ENCODE measurements around the gene GPR160. TPM values are rescaled to one million over a fixed set of nuclear protein-coding genes. Genes with fewer than 3 reads are reported as not detected.
A peak's percentile ranks its signal among the peaks of the same experiment; 100 is the strongest.

The GPR160 gene
- total and polyA plus RNA-seq, 10 of the 15 experiments (the other 5 are each of a cell fraction or from before 2014, with no cell fraction given), result 1.2 to 57.7 (median 30.9) TPM

DNA sequence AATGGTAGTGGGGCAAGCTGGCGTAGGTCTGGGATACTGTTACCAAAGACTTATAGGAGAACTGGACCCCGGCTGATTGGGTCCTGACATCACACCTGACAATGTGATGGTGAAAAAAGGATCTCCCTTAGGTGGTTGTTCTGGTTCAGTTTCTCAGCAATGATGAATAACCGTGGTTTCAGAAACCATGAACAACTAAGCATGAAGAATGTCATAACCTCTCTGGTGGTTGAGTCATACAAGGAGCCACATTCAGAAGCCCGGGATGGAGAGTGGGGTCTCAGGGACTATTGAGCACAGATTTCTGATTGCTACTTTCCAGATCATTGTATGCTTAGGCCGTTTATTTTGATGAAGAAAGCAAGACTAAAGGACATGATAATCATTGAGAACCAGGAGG is 17.4 kb downstream of the GPR160 start (continued):
- TF ChIP-seq, protein P1, sequence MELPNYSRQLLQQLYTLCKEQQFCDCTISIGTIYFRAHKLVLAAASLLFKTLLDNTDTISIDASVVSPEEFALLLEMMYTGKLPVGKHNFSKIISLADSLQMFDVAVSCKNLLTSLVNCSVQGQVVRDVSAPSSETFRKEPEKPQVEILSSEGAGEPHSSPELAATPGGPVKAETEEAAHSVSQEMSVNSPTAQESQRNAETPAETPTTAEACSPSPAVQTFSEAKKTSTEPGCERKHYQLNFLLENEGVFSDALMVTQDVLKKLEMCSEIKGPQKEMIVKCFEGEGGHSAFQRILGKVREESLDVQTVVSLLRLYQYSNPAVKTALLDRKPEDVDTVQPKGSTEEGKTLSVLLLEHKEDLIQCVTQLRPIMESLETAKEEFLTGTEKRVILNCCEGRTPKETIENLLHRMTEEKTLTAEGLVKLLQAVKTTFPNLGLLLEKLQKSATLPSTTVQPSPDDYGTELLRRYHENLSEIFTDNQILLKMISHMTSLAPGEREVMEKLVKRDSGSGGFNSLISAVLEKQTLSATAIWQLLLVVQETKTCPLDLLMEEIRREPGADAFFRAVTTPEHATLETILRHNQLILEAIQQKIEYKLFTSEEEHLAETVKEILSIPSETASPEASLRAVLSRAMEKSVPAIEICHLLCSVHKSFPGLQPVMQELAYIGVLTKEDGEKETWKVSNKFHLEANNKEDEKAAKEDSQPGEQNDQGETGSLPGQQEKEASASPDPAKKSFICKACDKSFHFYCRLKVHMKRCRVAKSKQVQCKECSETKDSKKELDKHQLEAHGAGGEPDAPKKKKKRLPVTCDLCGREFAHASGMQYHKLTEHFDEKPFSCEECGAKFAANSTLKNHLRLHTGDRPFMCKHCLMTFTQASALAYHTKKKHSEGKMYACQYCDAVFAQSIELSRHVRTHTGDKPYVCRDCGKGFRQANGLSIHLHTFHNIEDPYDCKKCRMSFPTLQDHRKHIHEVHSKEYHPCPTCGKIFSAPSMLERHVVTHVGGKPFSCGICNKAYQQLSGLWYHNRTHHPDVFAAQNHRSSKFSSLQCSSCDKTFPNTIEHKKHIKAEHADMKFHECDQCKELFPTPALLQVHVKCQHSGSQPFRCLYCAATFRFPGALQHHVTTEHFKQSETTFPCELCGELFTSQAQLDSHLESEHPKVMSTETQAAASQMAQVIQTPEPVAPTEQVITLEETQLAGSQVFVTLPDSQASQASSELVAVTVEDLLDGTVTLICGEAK (IDR thresholded peaks at IDR 0.05; ENCODE audit: borderline replicate concordance), result no peak
- no peak for TF ChIP-seq SREBF1 (IDR thresholded peaks at IDR 0.05; ENCODE audit: low read length)
- no peak for TF ChIP-seq KLF5 (IDR thresholded peaks at IDR 0.05; ENCODE audit: partially characterized antibody)
- TF ChIP-seq, protein P2, sequence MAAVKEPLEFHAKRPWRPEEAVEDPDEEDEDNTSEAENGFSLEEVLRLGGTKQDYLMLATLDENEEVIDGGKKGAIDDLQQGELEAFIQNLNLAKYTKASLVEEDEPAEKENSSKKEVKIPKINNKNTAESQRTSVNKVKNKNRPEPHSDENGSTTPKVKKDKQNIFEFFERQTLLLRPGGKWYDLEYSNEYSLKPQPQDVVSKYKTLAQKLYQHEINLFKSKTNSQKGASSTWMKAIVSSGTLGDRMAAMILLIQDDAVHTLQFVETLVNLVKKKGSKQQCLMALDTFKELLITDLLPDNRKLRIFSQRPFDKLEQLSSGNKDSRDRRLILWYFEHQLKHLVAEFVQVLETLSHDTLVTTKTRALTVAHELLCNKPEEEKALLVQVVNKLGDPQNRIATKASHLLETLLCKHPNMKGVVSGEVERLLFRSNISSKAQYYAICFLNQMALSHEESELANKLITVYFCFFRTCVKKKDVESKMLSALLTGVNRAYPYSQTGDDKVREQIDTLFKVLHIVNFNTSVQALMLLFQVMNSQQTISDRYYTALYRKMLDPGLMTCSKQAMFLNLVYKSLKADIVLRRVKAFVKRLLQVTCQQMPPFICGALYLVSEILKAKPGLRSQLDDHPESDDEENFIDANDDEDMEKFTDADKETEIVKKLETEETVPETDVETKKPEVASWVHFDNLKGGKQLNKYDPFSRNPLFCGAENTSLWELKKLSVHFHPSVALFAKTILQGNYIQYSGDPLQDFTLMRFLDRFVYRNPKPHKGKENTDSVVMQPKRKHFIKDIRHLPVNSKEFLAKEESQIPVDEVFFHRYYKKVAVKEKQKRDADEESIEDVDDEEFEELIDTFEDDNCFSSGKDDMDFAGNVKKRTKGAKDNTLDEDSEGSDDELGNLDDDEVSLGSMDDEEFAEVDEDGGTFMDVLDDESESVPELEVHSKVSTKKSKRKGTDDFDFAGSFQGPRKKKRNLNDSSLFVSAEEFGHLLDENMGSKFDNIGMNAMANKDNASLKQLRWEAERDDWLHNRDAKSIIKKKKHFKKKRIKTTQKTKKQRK (IDR thresholded peaks at IDR 0.05; ENCODE audit: low read depth, low read length), result no peak
- no peak for TF ChIP-seq BMI1 (IDR thresholded peaks at IDR 0.05; ENCODE audit: borderline replicate concordance)
- TF ChIP-seq MEF2B (IDR thresholded peaks at IDR 0.05; ENCODE audit: partially characterized antibody, poor library complexity, severe bottlenecking), result no peak
- TF ChIP-seq, protein P3, sequence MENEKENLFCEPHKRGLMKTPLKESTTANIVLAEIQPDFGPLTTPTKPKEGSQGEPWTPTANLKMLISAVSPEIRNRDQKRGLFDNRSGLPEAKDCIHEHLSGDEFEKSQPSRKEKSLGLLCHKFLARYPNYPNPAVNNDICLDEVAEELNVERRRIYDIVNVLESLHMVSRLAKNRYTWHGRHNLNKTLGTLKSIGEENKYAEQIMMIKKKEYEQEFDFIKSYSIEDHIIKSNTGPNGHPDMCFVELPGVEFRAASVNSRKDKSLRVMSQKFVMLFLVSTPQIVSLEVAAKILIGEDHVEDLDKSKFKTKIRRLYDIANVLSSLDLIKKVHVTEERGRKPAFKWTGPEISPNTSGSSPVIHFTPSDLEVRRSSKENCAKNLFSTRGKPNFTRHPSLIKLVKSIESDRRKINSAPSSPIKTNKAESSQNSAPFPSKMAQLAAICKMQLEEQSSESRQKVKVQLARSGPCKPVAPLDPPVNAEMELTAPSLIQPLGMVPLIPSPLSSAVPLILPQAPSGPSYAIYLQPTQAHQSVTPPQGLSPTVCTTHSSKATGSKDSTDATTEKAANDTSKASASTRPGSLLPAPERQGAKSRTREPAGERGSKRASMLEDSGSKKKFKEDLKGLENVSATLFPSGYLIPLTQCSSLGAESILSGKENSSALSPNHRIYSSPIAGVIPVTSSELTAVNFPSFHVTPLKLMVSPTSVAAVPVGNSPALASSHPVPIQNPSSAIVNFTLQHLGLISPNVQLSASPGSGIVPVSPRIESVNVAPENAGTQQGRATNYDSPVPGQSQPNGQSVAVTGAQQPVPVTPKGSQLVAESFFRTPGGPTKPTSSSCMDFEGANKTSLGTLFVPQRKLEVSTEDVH (IDR thresholded peaks at IDR 0.05; ENCODE audit: low read depth, partially characterized antibody), result no peak
- TF ChIP-seq, protein P4, sequence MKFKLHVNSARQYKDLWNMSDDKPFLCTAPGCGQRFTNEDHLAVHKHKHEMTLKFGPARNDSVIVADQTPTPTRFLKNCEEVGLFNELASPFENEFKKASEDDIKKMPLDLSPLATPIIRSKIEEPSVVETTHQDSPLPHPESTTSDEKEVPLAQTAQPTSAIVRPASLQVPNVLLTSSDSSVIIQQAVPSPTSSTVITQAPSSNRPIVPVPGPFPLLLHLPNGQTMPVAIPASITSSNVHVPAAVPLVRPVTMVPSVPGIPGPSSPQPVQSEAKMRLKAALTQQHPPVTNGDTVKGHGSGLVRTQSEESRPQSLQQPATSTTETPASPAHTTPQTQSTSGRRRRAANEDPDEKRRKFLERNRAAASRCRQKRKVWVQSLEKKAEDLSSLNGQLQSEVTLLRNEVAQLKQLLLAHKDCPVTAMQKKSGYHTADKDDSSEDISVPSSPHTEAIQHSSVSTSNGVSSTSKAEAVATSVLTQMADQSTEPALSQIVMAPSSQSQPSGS (IDR thresholded peaks at IDR 0.05; ENCODE audit: low read length), result peak; percentile 93
- peak; percentile 55; the same call in 1 of the 2 replicates for TF ChIP-seq ZBED1 (IDR thresholded peaks at IDR 0.05; ENCODE audit: borderline replicate concordance)
- no peak for TF ChIP-seq ZSCAN29 (IDR thresholded peaks at IDR 0.05)
- TF ChIP-seq, protein P5, sequence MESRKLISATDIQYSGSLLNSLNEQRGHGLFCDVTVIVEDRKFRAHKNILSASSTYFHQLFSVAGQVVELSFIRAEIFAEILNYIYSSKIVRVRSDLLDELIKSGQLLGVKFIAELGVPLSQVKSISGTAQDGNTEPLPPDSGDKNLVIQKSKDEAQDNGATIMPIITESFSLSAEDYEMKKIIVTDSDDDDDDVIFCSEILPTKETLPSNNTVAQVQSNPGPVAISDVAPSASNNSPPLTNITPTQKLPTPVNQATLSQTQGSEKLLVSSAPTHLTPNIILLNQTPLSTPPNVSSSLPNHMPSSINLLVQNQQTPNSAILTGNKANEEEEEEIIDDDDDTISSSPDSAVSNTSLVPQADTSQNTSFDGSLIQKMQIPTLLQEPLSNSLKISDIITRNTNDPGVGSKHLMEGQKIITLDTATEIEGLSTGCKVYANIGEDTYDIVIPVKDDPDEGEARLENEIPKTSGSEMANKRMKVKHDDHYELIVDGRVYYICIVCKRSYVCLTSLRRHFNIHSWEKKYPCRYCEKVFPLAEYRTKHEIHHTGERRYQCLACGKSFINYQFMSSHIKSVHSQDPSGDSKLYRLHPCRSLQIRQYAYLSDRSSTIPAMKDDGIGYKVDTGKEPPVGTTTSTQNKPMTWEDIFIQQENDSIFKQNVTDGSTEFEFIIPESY (IDR thresholded peaks at IDR 0.05), result no peak
- no peak for TF ChIP-seq SMAD1 (IDR thresholded peaks at IDR 0.05; ENCODE audit: low read depth, partially characterized antibody)
- TF ChIP-seq KDM1A (IDR thresholded peaks at IDR 0.05; ENCODE audit: borderline replicate concordance), result no peak
- TF ChIP-seq EED (IDR thresholded peaks at IDR 0.05; ENCODE audit: low read depth), result peak; percentile 86
- TF ChIP-seq, protein P6, sequence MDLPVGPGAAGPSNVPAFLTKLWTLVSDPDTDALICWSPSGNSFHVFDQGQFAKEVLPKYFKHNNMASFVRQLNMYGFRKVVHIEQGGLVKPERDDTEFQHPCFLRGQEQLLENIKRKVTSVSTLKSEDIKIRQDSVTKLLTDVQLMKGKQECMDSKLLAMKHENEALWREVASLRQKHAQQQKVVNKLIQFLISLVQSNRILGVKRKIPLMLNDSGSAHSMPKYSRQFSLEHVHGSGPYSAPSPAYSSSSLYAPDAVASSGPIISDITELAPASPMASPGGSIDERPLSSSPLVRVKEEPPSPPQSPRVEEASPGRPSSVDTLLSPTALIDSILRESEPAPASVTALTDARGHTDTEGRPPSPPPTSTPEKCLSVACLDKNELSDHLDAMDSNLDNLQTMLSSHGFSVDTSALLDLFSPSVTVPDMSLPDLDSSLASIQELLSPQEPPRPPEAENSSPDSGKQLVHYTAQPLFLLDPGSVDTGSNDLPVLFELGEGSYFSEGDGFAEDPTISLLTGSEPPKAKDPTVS (IDR thresholded peaks at IDR 0.05; ENCODE audit: low read depth, low read length), result no peak
